GM19193 (cell line): Measurements from ENCODE around the gene RABEP1.

Experiments
- POLR2A ChIP-seq: IDR thresholded peaks from 4 replicates; pipeline ENCODE4 v1.6.1; 2011; ENCODE audit not compliant: insufficient read depth, insufficient read length; ENCODE audit errors: extremely low read depth

RABEP1 gene

DNA sequence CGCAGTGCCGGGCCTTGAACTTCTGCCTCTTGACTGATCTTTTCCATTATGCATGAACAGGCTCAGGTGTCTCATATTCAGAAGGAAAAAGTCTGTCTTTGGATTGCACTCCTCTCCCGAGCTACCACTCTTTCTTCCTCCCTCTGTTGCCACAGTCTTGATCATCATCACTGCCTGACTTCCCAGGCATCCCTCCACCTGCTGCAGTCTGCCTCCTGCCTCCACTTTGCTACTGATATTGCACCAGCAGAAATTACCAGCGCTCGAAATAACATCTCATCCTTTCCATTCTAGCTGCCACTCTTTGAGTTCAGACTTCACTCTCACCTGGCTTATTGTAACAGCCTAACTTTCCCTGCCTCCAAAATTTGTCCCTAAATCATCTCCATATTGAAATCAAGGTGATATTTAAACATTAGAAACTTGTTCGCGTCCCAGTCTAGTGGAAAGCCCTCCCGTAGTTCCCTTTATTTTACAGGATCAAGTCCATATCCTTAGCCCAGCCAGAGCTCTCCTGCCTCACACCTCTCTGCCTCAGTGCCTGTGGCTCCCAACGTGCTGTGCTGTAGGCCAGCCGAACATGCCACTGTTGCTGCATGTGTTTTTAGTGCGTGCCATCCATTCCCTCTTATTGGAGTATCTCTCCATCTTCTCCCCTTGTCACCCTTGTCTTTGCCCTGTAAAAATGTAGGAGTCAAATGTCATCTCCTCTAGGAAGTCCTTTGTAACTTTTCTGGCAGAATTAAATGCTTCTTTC is 97.4 kb downstream of the RABEP1 start:
- no peak for TF ChIP-seq POLR2A

GRCh38 chr17:5380491-5381135 is 98.5 kb downstream of the RABEP1 start:
- TF ChIP-seq POLR2A: no peak

- TF ChIP-seq POLR2A: no peak
Observed at GRCh38 chr17:5381542-5381941, 99.5 kb downstream of the RABEP1 start.

DNA sequence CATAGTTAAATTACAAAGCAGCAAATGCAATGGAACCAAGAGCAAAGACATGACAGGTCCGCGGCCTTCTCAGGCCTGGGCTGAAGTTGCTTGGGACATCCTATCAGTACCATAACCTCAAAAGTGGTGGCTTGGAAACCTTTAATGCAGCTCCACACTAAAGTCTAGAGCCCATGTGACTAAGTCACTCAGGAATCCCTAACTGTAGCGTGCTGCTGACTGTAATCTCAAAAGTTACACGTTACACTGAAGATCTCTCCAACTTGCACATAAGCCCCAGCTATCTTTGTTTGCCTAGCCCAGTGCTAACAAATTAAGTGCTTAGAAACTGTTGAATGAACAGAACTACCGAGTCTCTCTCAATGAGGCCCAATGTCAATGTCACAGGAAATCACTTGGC is 109.6 kb downstream of the RABEP1 start:
- no peak for TF ChIP-seq POLR2A

GRCh38 chr17:5396612-5397011 is 114.5 kb downstream of the RABEP1 start:
- no peak for TF ChIP-seq POLR2A

DNA sequence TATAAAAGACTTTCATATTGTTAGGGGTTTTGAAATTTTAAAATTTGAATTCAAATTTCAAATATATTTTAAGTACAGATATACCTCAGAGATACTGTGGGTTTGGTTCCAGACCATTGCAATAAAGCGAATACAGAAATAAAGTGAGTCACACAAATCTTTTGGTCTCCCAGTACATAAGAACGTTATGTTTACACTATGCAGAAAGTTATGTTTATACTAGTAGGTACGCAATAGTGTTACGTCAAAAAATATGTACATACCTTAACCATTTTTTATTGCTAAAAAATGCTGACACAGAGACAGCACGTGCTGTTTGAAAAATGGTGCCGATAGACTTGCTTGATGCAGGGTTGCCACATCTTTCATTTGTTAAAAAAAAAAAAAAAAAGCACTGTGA is 117.7 kb downstream of the RABEP1 start:
- no peak for TF ChIP-seq POLR2A

- TF ChIP-seq POLR2A: no peak
Observed at GRCh38 chr17:5405400-5405799, 123.3 kb downstream of the RABEP1 start.

DNA sequence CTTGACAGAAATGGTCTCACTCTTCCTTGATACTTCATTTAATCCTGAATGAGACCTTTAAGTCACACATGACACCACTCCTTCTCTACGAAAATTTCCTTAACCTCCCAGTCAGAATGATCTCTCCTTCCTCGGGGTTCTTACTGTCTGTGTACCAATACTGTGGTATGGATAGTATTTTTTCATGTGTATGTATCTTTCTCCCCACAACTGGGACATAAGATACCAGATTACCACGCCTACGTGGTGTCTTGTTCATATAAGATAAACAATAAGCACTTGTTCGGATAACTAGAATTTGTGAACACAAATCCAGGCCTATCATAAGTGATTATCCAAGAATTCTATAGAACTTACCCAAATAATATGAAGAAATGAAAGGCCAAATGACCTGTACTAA is 126.1 kb downstream of the RABEP1 start:
- no peak for TF ChIP-seq POLR2A

- TF ChIP-seq POLR2A: no peak
Observed at GRCh38 chr17:5410594-5411272, 128.6 kb downstream of the RABEP1 start.

GRCh38 chr17:5413682-5414081 is 131.6 kb downstream of the RABEP1 start:
- no peak for TF ChIP-seq POLR2A

DNA sequence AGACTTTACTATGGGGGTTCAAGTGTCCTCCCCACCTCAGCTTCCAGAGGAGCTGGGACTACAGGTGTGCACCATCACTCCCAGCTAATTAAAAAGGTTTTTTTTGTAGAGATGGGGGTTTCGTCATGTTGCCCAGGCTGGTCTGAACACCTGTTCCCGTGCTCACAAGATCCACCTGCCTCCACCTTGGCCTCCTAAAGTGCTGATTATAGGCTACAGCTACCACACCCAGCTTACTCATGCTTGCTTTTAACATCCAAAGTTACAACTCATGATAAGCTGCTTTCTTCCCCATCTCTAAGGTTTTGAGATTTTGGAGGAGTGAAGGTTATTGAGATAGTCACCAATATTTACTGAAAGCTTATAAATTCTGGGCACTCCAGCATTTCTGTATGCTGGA is 134.8 kb downstream of the RABEP1 start:
- TF ChIP-seq POLR2A: no peak

DNA sequence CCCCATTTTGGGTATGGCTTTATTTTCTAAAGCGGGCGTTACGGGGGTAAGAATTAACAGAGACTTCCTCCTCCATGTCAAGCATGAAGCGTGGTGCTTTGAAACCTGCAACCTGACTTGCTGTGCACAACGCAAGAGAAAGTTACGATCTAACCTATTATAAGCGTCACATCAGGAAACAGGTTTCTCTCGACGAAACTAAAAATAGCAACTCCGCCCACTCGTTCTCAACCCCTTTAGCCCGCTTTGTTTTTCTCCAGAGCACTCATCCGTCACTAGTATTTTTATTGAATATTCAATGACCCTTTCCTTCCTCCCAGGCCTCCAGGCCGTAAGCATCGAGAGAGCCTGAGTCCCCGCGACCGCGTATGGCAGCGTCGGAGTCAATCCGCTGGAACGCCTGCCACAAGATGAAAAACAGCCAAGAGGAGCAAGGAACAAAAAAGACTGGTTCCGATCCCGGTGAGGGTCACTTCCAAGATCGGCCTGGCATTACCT is 136.8 kb downstream of the RABEP1 start:
- TF ChIP-seq POLR2A: no peak

- peak; percentile 84 for TF ChIP-seq POLR2A
Observed at GRCh38 chr17:5419356-5419958, 137.4 kb downstream of the RABEP1 start, which contains the start of gene NUP88. Gene NUP88 (minus strand): TSS chr17:5419662. CDS start chr17:5419650, 12 bp downstream.

- peak; percentile 88 for TF ChIP-seq POLR2A
Observed at GRCh38 chr17:5419959-5420653, 138.0 kb downstream of the RABEP1 start, which contains the start of gene RPAIN. Gene RPAIN (plus strand): TSS chr17:5420182. CDS start chr17:5420211, 29 bp downstream.
